B cell (primary cell): ENCODE data around the gene GRID2.

ENCODE experiments used
- CTCF ChIP-seq: fragments of 200-600 bp; IDR thresholded peaks from one replicate; pipeline ENCODE4 v1.8.0; 2022; ENCODE audit warnings: antibody characterized with exemption, mild to moderate bottlenecking
- EZH2 ChIP-seq: IDR thresholded peaks from 2 replicates; pipeline ENCODE4 v1.6.1; 2012; ENCODE audit warnings: borderline replicate concordance, low read depth, mild to moderate bottlenecking, moderate library complexity, low read length; ENCODE audit not compliant: insufficient read depth, poor library complexity, severe bottlenecking

- TF ChIP-seq CTCF: no peak
- TF ChIP-seq EZH2: no peak
Measured at GRCh38 chr4:93319041-93319440, 1015.3 kb downstream of the GRID2 start.
